Liver (tissue), 3 donors: ENCODE results near the gene RBM18.

Source experiments
- GABPA ChIP-seq, 2 donors: IDR thresholded peaks in 1 of 2; conservative IDR thresholded peaks in 1 of 2; 2 replicates each; pipeline ENCODE4 v1.6.1; 2016; ENCODE audit warnings: antibody characterized with exemption in 2 of 2, mild to moderate bottlenecking in 1 of 2, moderate library complexity in 1 of 2
- JUND ChIP-seq, 2 donors: IDR thresholded peaks; 2 replicates each; pipeline ENCODE4 v1.6.1; 2016; ENCODE audit warnings: antibody characterized with exemption in 2 of 2
- SP1 ChIP-seq: IDR thresholded peaks from 2 replicates; pipeline ENCODE4 v1.6.1; 2018; ENCODE audit warnings: antibody characterized with exemption, mild to moderate bottlenecking
- YY1 ChIP-seq: IDR thresholded peaks from 2 replicates; pipeline ENCODE4 v1.6.1; 2016; ENCODE audit warnings: antibody characterized with exemption, mild to moderate bottlenecking
- TF ChIP-seq, protein P1 (sequence below): fragments of 150-350 bp; IDR thresholded peaks from 2 replicates; pipeline ENCODE4 v1.5.1; 2017; ENCODE audit warnings: improper control_type of control experiment, low read depth, low read length; ENCODE audit not compliant: missing input control
- TF ChIP-seq, protein P2 (sequence below): IDR thresholded peaks from 2 replicates; pipeline ENCODE4 v1.6.1; 2016; ENCODE audit warnings: antibody characterized with exemption, mild to moderate bottlenecking
- TF ChIP-seq, protein P3 (sequence below): IDR thresholded peaks from 2 replicates; pipeline ENCODE4 v1.6.1; 2016; ENCODE audit warnings: antibody characterized with exemption
- TF ChIP-seq, protein P4 (sequence below): IDR thresholded peaks from 2 replicates; pipeline ENCODE4 v1.6.1; 2016; ENCODE audit warnings: antibody characterized with exemption
- donor health status: healthy.
- donor health status: healthy.

DNA sequence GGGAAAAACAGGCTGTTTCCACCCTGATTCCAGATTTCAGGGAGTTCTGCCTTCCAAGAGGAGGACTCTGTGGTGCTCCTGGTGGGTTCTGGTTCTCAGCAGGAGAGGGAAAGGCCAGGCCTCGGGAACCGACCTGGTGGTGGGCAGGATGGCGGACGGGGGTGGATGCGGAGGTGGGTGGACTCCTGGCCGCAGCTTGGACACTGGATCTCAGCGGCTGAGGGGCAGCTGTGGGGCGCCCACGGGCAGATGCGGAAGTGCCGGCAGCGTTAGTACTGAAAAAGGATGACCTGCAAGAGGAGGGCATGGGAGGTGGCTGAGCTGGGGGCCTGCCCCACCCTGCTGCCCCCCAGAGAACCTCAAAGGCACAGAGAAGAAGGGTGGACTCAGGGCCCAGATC lies 60.1 kb downstream of the RBM18 start:
- TF ChIP-seq, protein P1, sequence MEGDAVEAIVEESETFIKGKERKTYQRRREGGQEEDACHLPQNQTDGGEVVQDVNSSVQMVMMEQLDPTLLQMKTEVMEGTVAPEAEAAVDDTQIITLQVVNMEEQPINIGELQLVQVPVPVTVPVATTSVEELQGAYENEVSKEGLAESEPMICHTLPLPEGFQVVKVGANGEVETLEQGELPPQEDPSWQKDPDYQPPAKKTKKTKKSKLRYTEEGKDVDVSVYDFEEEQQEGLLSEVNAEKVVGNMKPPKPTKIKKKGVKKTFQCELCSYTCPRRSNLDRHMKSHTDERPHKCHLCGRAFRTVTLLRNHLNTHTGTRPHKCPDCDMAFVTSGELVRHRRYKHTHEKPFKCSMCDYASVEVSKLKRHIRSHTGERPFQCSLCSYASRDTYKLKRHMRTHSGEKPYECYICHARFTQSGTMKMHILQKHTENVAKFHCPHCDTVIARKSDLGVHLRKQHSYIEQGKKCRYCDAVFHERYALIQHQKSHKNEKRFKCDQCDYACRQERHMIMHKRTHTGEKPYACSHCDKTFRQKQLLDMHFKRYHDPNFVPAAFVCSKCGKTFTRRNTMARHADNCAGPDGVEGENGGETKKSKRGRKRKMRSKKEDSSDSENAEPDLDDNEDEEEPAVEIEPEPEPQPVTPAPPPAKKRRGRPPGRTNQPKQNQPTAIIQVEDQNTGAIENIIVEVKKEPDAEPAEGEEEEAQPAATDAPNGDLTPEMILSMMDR: no peak
- TF ChIP-seq, protein P2, sequence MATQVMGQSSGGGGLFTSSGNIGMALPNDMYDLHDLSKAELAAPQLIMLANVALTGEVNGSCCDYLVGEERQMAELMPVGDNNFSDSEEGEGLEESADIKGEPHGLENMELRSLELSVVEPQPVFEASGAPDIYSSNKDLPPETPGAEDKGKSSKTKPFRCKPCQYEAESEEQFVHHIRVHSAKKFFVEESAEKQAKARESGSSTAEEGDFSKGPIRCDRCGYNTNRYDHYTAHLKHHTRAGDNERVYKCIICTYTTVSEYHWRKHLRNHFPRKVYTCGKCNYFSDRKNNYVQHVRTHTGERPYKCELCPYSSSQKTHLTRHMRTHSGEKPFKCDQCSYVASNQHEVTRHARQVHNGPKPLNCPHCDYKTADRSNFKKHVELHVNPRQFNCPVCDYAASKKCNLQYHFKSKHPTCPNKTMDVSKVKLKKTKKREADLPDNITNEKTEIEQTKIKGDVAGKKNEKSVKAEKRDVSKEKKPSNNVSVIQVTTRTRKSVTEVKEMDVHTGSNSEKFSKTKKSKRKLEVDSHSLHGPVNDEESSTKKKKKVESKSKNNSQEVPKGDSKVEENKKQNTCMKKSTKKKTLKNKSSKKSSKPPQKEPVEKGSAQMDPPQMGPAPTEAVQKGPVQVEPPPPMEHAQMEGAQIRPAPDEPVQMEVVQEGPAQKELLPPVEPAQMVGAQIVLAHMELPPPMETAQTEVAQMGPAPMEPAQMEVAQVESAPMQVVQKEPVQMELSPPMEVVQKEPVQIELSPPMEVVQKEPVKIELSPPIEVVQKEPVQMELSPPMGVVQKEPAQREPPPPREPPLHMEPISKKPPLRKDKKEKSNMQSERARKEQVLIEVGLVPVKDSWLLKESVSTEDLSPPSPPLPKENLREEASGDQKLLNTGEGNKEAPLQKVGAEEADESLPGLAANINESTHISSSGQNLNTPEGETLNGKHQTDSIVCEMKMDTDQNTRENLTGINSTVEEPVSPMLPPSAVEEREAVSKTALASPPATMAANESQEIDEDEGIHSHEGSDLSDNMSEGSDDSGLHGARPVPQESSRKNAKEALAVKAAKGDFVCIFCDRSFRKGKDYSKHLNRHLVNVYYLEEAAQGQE: no peak
- TF ChIP-seq JUND (IDR thresholded peaks at IDR 0.05) (no peak), SP1 (no peak), GABPA (IDR thresholded peaks at IDR 0.05 in 1 of 2, conservative IDR thresholded peaks at IDR 0.05 in 1 of 2) (no peak), YY1 (no peak)
- TF ChIP-seq, protein P3, sequence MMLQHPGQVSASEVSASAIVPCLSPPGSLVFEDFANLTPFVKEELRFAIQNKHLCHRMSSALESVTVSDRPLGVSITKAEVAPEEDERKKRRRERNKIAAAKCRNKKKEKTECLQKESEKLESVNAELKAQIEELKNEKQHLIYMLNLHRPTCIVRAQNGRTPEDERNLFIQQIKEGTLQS: no peak
- TF ChIP-seq, protein P4, sequence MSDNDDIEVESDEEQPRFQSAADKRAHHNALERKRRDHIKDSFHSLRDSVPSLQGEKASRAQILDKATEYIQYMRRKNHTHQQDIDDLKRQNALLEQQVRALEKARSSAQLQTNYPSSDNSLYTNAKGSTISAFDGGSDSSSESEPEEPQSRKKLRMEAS: no peak
